COR-L47 (cell line): Measurements from ENCODE around the gene DSG2.
A peak's percentile ranks its signal among the peaks of the same experiment; 100 is the strongest.
"Not testable (repeated sequence)": the region's sequence is repeated elsewhere in the genome, so short reads cannot be mapped to it uniquely, and the experiment has no call there.

Experiments used
- DNase-seq: peaks from one replicate; lab custom pipeline; 2025; lab: John Stamatoyannopoulos, UW

DSG2 gene

DNA sequence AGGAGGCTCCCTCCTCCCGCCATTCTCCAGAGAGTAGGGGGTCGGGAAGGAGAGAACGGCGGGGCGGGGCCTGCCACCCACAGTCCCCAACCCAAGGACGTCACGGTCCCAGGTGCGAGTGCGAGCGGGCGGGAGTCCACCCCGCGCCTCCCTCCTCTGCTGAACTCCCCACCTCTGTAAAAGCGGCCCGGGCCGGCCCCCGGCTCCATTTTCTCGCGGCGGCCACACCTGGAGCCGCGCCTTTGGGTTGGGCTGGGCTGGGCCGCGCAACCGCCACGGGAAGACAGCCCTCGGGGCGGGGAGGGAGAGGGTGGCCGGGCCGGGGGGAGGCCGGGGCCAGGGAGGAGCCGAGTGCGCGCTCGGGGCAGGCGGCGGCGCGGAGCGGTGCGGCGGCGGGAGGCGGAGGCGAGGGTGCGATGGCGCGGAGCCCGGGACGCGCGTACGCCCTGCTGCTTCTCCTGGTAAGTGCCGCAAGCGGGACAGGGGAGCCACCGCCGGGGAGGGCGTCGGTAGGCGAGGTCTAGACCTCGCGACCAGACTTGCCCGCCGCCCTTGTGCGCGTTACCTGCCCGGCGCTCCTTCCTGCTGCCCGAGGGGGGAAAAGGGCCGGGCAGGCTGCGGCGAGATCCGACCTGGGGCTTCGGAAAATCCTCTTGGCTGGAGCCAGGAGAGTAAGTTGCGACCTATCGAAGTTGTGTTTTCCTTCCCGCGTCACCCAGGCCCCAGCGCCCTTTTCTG is at the start of gene DSG2:
DSG2 (plus strand) TSS at position 342 of the 738 bp plus-strand sequence; CDS start at position 417, 75 bp downstream.
- peak; percentile 57 for DNase-seq

GRCh38 chr18:31450409-31450808 is 47.6 kb upstream of the DSG2 start:
- no peak for DNase-seq

DNA sequence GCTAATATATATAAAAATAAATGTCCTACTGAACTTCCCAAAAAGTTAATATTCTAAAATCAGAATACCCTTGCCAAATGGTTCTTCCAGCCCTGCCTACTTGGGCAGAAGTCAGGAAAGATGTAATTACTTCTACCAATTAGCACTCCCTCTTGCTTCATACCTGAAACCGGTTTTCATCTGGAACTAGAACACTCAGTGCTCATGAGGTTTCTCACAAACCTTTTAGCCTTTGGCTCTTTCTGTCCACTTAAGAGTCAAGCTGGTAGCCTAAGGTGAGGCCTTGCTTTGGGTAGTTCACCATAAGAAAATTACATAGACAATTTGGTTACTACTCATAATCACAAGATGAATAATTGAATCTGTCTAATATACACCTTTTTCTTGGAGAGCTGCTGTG is 46.4 kb upstream of the DSG2 start:
- DNase-seq, result no peak

- no peak for DNase-seq
Measured at GRCh38 chr18:31454066-31454708, 43.8 kb upstream of the DSG2 start.

DNA sequence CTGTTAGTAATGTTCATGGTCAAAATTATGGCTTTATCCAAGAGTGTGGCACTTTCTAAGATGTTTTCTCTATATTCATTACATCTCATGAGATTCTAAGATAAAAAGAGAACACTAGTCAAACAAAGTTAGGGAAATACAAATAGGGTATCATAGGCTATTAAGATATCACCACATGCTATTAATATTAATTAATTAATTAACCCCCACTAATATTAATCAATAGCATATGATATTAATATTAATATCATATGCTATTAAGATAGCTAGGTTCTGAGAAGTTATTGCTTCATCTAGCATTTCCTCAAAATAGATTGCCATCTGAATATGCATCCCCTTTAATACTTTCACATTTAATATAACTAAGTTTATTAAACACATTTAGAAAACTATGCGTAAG is 28.3 kb upstream of the DSG2 start:
- DNase-seq, result no peak

- DNase-seq, result no peak
Measured at GRCh38 chr18:31478688-31479087, 19.3 kb upstream of the DSG2 start.

- DNase-seq, result no peak
Measured at GRCh38 chr18:31482051-31482450, 15.9 kb upstream of the DSG2 start.

- DNase-seq, result no peak
Measured at GRCh38 chr18:31483396-31483795, 14.6 kb upstream of the DSG2 start.

GRCh38 chr18:31484461-31484860 is 13.5 kb upstream of the DSG2 start:
- no peak for DNase-seq

DNA sequence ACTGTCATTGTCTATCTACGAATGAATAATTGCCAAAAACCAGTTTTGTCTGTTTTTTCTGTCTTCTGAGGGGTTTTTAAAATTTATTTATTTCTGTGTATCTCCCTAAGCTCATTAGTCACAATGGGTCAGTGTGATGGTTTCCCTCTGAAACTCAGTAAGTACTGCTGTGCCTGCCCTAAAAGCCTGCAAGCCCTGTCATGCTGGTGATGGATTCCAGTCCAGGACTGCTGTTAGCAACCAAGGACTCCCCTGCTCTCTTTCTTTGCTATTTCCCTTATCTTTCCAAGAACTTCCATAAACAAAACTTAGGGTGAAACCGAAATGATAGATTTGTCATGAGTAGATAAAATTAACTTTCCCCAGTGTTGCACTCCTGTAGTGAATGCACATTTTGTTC is 11.8 kb upstream of the DSG2 start:
- DNase-seq, result no peak

DNA sequence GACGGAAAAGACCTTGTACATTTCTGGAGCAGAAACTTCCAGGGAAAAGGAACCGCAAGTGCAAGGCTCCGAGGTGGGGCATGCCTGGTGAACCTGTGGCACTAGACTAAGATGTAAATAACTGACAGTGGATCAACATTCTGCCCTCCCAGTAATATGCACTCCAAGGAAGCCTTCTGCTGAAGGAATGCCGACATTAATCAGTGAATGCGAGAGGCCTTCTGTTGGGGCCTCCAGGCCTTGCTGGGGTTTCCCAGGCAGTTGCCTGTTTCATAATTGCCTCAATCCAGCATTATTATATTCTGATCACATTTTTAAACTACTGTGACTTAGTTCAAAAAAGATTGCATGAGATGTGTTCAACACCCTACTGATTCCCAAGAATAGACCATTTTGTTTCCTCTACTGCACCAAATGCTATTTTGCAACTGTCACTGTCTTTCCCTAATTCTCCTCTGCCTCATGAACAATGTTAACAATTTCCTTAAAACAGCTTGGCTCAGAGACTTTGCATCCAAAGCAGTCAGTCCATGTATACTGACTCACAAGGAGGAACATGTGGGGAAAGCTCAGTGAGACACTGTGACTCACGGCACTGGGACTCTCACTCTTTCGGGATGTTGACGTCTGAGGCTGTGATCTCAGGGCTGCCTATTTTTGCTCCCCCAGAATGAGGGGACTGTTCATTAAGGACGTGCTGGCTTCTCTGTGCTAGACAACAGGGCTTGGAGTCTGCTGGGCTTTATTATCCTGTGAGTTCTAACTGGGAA is 10.5 kb upstream of the DSG2 start:
- no peak for DNase-seq

DNA sequence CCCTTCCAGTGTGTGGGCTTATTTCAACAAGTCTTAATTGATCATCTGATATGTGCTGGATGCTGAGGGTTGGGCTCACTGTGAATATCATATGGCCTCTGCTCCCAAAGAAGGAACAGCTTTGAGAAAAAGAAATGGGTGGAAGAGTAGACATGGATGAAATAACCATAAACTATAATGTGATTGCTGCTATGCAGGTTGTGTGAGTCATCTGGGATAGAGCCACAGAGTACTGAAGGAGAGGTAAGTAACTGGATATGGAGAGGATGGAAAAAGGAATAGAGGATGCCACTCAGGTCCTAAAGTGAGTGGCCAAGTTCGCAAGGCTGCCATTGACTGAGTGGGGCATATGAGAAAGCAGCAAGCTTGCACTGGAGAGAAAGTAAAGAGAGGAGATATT is 8.7 kb upstream of the DSG2 start:
- no peak for DNase-seq

- DNase-seq, result no peak
Measured at GRCh38 chr18:31490387-31490786, 7.6 kb upstream of the DSG2 start.

DNA sequence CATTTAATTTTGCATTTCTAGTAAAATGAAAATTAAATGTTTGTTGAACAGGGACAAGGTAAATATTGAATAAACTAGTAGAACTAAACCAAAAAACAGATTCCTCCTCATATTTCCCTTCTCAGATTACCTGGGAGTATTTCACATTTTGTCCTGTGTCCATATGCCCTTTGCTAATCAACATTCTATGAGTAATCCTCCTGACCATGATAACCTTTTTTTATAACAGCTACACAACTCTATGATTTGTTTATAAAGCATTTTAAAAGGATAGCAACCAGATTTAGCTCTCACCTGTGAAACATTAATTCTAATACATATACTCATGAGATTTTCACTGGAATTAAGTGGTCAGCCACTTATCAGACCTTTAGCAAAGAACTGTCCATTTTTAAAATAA is 7.1 kb upstream of the DSG2 start:
- no peak for DNase-seq

- DNase-seq, result no peak
Measured at GRCh38 chr18:31491586-31491985, 6.4 kb upstream of the DSG2 start.

DNA sequence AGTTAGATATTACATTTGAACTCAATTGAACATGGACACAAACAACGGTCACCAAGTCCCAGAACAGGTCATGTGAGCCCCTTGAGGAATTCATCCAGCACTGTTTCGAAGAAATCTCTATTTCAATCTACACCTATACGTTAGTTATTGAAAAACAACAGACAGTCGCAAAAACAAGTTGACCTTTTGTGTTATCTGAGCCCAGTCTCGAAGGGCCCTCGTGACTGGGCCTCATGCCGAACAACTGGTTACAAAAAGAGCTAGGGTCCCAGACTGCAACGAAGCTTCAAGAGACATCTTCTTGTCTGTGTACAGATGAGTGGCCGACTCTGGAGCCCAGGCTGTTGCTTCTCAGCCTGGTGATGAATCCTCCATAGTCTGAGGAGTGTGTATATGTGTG is 5.3 kb upstream of the DSG2 start:
- no peak for DNase-seq

DNA sequence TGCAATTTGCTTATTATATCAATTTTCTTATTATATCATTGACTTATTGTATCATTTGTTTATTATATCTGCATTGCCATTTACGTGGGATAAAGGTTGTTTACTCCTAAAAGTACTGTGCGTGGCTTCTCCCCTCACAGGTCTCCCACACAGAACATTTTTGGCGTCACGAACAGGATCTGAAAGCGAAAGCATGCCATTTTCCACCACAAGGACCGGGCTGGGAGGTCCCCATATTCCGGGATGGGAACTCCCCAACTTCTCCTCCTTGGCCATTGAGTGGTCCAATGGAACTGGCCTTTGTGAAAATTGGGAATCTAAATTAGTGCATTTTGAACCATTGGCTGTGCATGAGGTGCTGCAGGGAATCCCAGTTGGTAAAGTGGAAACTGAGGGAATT is 4.8 kb upstream of the DSG2 start:
- DNase-seq, result no peak

GRCh38 chr18:31493941-31494340 is 4.0 kb upstream of the DSG2 start:
- DNase-seq, result no peak

- not testable (repeated sequence) for DNase-seq
Measured at GRCh38 chr18:31494705-31495244, 3.2 kb upstream of the DSG2 start.

- DNase-seq, result no peak
Measured at GRCh38 chr18:31497404-31497835, 557 bp upstream of the DSG2 start.

DNA sequence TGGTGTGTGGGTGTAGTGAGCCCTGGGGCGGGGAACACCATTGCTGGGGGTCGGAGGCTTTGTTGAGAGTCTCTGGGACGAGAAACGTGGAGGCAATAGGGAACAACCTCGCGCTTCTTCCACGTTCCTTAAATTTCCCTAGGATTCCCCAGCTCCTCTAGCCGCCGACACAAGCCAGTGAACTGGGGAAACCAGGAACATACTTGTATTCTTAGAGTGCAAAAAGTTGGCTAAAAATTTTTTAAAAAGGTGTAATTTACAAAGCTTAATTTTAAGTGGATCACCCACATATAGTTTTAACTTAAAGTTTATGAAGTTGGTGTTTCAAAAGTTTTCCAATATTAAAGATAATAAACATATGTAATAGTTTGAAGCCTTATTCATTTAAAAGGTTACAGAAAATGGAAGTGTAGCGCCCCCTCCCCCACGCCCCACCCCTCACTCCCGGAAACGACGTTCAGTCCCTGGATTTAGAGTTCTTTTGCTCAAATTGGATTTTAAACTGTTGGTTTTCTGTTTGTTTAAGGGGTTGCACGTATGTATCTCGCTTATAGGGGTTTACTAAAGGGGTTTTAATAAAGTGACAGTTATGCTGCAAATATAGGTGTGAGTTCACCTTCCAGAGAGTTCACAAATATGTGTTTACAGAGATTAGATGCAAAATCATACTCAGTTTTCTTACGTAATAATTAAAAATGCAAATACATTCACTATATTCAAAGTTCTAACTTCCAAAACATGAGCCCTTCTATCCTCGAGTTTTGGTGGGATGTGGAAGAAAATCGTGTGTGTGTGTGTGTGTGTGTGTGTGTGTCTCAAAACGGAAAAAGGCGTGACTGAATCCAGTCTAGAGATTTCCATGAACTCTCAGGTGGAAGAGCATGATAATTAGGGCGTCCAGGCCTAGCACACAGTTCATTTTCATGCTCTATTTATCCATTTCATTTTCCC is 872 bp downstream of the DSG2 start:
- no peak for DNase-seq
